Glomerular visceral epithelial cell (primary cell): ENCODE results near the gene CAMTA1.
"Not testable (repeated sequence)": the region's sequence is repeated elsewhere in the genome, so short reads cannot be mapped to it uniquely, and the experiment has no call there.

Experiments used
- DNase-seq: peaks from one replicate; pipeline ENCODE4 v3.0.0-alpha.2; 2016; ENCODE audit errors: extremely low spot score

CAMTA1 gene

GRCh38 chr1:7149080-7149838, 364.0 kb downstream of the CAMTA1 start:
- no peak for DNase-seq

- no peak for DNase-seq
Measured at GRCh38 chr1:7150724-7151280, 365.5 kb downstream of the CAMTA1 start.

GRCh38 chr1:7151978-7152377, 366.7 kb downstream of the CAMTA1 start:
- no peak for DNase-seq

- no peak for DNase-seq
Measured at GRCh38 chr1:7152655-7153054, 367.4 kb downstream of the CAMTA1 start.

GRCh38 chr1:7153464-7153863, 368.2 kb downstream of the CAMTA1 start:
- DNase-seq = no peak

GRCh38 chr1:7159116-7159781, 374.0 kb downstream of the CAMTA1 start:
- no peak for DNase-seq

- not testable (repeated sequence) for DNase-seq
Measured at GRCh38 chr1:7168554-7168953, 383.3 kb downstream of the CAMTA1 start.

GRCh38 chr1:7171168-7171567, 385.9 kb downstream of the CAMTA1 start:
- DNase-seq = no peak

GRCh38 chr1:7171574-7171973, 386.3 kb downstream of the CAMTA1 start:
- no peak for DNase-seq

GRCh38 chr1:7172804-7173203, 387.6 kb downstream of the CAMTA1 start:
- peak; percentile 24 for DNase-seq

- DNase-seq = no peak
Measured at GRCh38 chr1:7174561-7174960, 389.3 kb downstream of the CAMTA1 start.

GRCh38 chr1:7174980-7175906, 390.0 kb downstream of the CAMTA1 start:
- no peak for DNase-seq

- DNase-seq = no peak
Measured at GRCh38 chr1:7177021-7177420, 391.8 kb downstream of the CAMTA1 start.

- no peak for DNase-seq
Measured at GRCh38 chr1:7177438-7178146, 392.3 kb downstream of the CAMTA1 start.

GRCh38 chr1:7178336-7178735, 393.1 kb downstream of the CAMTA1 start:
- DNase-seq = no peak

GRCh38 chr1:7178741-7179140, 393.5 kb downstream of the CAMTA1 start:
- no peak for DNase-seq

GRCh38 chr1:7185721-7186120, 400.5 kb downstream of the CAMTA1 start:
- DNase-seq = no peak

GRCh38 chr1:7186382-7187111, 401.3 kb downstream of the CAMTA1 start:
- no peak for DNase-seq

- no peak for DNase-seq
Measured at GRCh38 chr1:7187112-7187493, 401.8 kb downstream of the CAMTA1 start.

GRCh38 chr1:7190261-7190660, 405.0 kb downstream of the CAMTA1 start:
- no peak for DNase-seq

GRCh38 chr1:7192453-7192852, 407.2 kb downstream of the CAMTA1 start:
- DNase-seq = no peak
